HFF-Myc (cell line): ENCODE measurements around the gene PDE10A.

ENCODE experiments used
- DNase-seq: peaks from one replicate; pipeline ENCODE4 v3.0.0-alpha.2; 2011; ENCODE audit warnings: low read depth; ENCODE audit errors: extremely low read depth
- H3K4me3 ChIP-seq: replicated peaks from 2 replicates; pipeline ENCODE4 v1.5.1; 2011; ENCODE audit warnings: low read depth, mild to moderate bottlenecking, control low read depth, low read length
- TF ChIP-seq, protein P1 (sequence below): IDR thresholded peaks from 2 replicates; pipeline ENCODE4 v1.5.1; 2012; ENCODE audit warnings: mild to moderate bottlenecking, low read depth, low read length, control low read depth; ENCODE audit errors: missing control alignments

The PDE10A gene

DNA sequence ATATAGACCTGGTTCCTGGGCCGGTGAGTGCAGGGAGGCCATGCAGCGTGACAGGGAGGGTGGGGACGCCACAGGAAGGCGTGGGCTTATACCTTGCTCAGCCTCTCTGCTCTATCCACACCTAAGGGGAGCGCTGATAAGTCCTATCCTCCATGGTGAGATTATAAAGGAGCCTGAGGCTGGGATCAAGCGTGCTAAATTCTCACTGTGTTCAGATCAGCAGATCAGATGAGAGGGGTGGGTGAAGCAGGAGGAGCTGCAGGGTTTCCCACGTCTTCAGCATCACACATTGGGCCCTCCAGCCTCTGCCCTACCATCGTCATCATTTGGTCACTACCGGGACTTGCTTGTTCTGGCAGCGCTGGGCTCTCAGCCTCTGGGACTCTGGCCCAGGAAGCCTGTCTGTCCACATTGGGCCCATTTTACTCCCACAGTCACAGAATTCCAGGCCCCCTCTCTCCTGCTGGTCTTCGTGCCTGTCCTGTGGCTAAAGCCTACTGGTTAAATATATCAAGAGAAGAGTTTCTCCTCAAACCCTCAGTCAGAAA is 29.1 kb upstream of the PDE10A start:
- TF ChIP-seq, protein P1, sequence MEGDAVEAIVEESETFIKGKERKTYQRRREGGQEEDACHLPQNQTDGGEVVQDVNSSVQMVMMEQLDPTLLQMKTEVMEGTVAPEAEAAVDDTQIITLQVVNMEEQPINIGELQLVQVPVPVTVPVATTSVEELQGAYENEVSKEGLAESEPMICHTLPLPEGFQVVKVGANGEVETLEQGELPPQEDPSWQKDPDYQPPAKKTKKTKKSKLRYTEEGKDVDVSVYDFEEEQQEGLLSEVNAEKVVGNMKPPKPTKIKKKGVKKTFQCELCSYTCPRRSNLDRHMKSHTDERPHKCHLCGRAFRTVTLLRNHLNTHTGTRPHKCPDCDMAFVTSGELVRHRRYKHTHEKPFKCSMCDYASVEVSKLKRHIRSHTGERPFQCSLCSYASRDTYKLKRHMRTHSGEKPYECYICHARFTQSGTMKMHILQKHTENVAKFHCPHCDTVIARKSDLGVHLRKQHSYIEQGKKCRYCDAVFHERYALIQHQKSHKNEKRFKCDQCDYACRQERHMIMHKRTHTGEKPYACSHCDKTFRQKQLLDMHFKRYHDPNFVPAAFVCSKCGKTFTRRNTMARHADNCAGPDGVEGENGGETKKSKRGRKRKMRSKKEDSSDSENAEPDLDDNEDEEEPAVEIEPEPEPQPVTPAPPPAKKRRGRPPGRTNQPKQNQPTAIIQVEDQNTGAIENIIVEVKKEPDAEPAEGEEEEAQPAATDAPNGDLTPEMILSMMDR = no peak
- no peak for DNase-seq
- no peak overlapping the region for H3K4me3 ChIP-seq

DNA sequence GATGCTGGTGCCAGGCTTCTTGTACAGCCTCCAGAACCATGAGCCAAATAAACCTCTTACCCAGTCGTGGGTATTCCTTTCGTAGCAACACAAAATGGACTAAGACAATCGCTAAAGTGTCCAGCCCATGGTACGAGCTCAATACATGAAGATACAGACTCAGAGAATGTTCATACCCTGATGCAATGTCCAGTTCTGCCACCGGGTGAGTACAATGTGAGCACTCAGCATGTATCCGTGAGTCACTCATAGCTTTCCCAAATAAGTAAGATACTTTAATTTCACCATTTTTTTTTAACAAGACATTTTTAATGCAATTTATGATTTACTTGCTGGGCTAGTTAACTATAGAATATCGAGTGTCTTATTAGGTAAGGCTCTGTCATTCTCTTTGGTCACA is 26.7 kb upstream of the PDE10A start:
- DNase-seq = no peak
- no peak overlapping the region for H3K4me3 ChIP-seq
- TF ChIP-seq, protein P1 = no peak

DNA sequence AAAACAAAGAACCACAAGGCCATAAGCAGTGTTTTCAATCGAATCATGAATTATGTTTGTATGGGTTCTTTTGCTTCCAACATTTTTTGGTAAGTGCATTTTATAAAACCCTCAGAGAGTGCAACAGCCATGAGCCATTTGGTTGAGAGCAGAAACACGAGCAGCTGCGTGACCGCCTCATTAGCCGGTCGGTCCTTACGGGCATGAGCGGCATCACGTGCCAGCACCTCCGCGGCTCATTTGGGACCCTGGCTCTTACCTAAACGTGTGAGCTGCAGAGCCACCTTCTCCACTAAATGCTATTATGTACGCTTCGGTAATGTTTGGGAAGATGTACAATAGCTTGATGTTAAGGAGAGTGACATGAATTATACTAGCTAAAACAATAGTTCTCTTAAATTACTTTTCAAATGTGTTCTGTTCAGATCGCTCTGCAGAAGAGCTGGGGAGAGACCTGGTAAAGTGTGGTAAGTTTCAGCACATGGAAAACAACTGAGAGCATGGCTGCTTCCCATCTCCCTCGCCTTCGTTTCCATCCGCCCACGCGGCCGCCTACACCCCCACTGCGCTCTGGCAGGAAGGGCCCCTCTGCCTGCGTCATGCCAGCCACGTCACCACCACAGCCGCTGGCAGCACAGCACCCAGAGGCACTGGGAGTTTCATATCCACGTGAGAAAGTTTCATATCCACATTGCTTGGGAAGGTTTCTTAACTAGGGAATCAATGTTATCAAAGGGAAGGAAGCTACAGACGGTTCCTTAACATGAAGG is 23.7 kb upstream of the PDE10A start:
- H3K4me3 ChIP-seq = no peak overlapping the region
- DNase-seq = no peak
- TF ChIP-seq, protein P1 = no peak

DNA sequence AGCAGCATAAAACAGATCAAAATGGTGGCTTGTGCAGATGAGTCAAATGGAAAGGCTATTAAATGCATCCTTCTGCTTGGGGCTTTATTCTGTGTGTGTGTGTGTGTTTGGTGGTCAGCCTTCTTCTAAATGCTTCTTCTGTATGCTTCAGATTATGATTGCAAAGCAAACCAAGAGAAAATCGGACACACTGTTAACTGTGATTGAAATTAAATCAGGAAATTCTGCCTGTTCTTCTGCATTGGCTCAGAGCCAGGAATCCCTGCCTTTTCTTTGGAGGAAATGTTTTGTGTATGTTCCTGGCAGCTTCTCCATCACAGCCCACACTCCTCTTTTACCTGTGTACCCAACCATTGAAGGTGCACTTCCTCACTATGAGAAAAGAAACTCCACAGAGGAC is 22.3 kb upstream of the PDE10A start:
- no peak for DNase-seq
- TF ChIP-seq, protein P1 = no peak
- no peak overlapping the region for H3K4me3 ChIP-seq

DNA sequence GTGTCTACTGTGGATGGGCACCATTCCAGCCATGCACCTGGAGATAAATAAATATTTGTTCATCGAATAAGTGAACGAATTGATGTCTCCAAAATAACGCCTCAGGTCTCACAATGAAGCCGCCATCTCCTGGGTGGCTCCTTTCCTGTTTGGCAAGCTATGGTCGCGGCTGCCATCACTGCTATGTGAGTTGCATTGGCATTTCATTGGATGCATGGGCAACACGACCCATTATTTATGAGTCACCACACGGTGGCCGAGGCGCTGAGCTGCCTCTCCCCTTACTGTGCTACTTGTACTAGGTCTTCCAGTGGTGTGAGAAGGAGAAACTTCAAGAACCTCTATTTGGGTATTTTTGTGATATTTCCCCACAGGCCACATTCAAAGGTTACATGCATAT is 21.3 kb upstream of the PDE10A start:
- DNase-seq = no peak
- no peak overlapping the region for H3K4me3 ChIP-seq
- TF ChIP-seq, protein P1 = no peak

DNA sequence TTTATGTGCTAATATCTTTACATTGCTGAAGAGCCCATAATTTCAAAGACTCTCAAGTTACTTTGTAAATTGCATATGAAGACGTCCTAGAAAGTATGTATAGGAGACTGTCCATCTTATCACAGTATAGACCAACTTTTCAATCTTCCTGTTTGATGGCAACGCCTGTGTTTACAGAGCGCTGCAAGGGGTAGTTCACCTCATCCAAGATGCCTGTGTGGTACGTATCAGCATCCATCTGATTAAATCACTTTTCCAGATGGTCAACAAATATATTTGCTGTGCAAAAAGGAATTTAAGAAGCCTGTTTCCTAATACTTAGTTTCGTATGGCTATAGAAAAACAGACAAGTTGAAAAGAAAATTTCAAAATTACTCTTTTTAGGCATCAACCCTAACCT is 17.9 kb upstream of the PDE10A start:
- DNase-seq = no peak
- H3K4me3 ChIP-seq = no peak overlapping the region
- TF ChIP-seq, protein P1 = no peak

DNA sequence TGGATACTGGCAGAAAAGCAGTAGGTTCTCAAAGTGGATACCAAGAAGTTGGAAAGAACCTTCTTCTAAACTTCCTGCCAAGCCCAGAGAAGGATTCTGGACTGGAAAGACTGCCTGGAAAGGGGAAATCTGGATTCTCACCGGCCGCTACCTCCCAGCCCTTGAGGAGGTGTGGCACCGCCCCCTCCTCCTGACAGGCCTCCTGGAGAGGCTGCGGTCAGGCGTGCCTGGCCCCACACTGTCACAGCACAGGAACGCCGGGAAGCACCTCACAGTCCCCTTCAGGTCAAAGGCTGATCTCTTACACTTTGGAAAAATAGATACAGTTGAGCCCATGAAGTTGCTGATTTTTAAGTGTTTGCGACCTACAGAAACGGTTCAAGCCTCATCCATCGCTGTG is 16.3 kb upstream of the PDE10A start:
- H3K4me3 ChIP-seq = no peak overlapping the region
- no peak for DNase-seq
- TF ChIP-seq, protein P1 = no peak
